HG02571 (cell line): Measurements from ENCODE around the gene DNAH6.

Experiments used
- ATAC-seq: cut with Tn5 transposase; IDR thresholded peaks from one replicate; pipeline ENCODE4 v1.9.1; 2021; ENCODE audit warnings: mild to moderate bottlenecking, moderate library complexity; ENCODE audit not compliant: unreplicated experiment

The DNAH6 gene

DNA sequence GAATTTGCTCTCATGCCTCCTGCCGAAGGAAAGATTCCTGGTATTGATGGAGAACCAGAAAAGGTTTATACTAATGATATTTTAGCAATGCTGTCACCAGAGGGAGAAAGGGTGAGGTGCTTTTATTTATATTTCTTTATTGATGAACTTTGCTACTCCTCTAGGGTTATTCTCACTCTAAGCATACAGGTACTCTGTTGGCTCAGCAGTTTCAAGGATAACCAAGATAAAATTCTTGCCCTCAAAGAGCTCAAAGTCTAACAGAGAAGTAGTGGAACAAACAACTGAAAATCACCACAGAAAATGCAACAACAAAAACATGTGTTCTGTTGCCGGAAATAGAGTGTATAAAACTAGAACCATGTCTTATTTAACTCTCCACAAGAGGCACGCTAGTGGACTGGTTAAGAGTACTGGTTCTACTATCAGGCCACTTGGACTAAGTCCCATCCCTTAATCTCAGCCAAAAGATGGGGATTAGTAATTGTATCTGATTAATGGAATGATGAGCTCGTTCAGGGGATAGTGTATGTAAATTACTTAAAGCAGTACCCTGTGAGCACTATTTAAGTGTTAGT, 103.6 kb downstream of the DNAH6 start:
- no peak for ATAC-seq

DNA sequence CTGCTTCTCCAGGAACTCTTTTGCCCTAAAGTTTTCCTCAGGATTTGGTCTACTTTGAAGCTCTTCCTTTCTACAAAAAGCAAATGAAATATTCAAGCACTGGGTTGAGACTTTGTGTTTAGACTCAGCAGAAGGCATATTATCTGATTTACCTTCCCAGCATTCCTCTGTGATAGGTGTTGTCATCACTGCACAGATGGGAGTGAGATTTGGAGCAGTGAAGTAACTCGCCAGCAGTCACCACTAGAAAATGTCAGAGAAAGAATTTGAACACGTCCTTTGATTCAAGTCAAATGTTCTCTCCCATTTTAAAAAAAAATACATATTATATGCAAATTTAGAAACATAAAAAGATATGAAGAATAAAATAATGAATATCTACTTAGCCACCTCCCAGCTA, 112.2 kb downstream of the DNAH6 start:
- no peak for ATAC-seq

DNA sequence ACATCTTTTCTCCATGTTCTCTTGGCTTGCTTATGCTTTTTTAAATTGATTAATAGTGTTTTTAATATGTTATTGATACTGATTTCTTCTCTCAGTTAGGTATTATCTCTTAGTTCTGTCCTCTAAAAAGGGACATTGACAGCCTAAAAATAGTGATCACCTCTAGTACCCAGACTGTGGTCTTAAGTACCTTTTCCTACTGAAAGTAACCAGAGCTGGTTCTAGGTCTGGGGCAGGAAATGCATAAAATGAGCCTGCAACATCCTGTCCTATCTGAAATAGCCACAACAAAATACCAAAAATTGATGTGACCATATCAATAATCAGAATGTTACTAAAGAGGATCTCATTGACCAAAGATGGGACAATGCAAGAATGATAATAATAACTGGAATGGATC, 113.3 kb downstream of the DNAH6 start:
- no peak for ATAC-seq

DNA sequence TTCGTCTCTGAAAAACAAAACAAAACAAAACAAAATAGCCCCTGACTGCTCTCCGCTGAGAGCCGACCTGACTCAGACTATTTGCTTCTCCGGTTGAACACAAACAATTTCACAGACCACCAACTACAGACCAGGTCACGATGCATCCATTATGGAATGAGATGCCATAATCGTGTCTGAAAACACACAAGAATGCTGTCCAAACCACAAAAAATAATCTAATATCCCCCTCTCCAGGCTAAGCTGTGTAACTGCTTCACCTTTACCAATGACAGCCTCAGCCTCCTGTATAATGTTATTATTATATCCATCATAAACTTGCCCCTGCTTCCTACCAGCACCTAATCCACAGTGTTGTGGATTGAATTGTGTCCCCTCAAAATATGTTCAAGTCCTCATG, 114.7 kb downstream of the DNAH6 start:
- ATAC-seq = no peak

DNA sequence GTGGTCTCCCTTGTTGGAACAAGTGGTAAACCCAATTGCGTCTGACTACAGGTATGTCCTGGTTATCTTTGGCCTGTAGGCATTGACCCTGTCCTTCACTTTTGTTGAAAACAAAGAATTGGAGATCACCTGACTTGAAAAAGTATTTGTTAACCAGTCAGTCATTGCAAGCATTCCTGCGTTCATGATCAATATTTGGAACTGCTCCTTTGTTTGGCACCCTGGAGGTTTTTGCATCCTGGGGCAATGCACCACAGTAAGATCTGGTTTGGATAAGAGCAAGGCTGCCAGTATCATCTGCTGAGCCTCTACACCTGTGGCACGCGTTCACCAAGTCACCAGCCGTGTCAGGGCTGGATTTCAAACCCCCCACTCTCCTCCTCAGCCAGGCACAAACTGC, 115.7 kb downstream of the DNAH6 start:
- ATAC-seq = no peak

DNA sequence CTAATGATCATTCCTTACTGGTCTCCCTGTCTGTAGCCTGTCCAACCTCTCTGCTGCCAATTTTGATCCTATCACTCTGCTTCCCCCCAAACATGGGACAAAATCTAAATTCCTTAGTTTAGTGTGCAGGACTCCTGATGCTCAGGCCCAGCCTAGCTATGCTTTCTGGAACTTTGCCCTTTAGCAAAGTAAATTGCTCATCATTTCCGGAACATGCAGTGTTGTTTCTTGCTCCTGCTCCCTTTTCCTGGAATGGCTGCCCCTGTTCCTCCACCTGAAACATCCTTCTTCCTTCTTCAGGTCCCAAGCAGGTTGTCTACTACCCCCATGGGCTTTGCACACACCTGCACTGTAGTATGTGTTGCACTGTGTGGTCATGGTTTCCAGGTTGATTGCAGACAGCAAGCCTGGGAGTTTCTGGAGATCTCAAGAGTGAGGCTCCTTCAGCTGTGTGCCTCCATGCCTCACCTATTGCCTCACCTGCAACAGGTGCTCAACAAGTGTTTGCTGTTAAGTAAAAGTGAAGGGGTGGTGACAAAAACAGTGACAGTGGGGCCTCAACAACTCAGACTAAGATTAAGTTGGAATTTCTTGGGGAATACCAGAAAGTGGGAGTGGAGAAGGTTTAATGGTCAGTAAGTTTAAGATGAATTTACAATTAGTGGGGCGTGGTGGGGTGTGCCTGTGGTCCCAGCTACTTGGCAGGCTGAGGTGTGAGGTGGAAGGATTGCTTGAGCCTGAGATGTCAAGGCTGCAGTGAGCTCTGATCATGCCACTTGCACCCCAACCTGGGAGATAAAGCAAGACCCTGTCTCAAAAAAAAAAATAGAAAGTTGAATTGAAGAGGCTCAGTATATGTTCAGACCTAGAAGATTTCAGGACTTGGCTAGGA, 120.0 kb downstream of the DNAH6 start:
- ATAC-seq = no peak

DNA sequence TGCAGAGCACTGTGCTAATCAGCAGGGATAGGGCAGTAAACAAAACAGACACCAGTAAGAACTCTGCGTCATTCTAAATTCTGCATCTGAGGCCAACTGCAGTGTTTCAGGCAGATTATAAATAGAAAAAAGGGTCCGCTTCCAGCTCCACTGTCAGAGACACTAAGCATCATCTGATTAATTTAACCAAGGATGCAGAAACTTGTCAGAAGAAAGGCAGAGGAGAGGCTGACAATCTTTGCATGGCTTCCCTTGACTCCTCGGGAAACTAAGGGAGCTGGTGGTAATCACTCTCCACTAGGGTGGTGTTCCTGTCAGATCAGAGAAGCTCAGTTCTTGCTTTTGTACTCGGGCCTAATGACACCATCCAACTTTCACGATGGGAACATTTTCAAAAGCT, 123.5 kb downstream of the DNAH6 start:
- no peak for ATAC-seq

DNA sequence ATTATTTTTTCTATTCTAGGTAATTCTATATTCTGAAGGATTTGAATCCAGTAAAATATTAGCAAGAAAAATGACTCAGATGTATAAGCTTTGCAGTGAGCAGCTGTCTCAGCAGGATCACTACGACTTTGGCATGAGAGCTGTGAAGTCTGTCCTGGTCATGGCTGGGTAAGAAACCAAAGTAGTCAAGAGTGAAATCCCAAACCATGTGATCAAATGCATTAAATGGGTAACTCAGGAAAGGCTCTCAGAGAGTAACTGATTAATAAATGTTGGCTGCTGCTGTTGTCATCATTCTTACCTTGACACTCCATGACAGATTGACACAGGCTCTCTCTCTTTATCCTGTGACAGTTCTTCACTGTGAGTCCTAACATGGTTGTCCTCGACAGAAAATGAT, 124.1 kb downstream of the DNAH6 start:
- no peak for ATAC-seq

DNA sequence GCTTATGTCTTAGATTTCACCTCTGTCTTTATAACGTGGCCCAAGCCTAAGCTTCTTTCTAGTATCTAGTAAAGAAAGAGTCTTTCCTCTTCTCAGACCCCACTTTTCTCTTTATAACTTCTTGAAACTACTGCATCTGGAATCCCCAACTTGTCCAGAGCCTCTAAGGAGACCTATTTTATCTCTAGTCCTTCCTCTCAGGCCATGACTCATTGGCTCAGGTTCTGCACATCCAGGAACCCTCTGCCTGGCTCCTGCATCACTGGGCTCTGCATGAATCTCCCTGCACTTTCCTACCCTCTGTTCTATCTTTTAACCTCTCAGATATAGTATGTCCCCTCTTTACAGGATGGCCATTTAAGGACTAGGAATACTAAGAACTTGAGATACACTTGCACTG, 124.7 kb downstream of the DNAH6 start:
- ATAC-seq = no peak

DNA sequence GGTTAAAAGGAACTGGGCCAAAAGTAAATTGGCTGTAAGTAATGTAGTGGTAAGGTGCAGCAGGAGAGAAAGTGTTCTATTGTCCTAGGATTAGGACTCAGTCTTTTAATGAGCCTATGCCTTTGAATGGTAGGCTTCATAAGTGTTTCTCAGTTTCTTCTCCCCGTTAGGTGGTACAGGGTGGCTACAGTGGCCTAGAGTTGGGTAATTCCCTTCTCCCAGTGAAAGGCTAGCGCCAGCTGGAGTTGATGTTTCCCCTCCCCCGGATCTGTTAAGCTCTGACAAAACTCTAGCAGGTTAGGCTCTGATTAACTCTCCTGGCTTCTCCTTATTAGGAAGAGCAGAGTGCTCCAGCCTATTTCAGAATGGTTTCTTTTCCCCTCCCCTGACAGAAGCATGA, 127.7 kb downstream of the DNAH6 start:
- no peak for ATAC-seq

DNA sequence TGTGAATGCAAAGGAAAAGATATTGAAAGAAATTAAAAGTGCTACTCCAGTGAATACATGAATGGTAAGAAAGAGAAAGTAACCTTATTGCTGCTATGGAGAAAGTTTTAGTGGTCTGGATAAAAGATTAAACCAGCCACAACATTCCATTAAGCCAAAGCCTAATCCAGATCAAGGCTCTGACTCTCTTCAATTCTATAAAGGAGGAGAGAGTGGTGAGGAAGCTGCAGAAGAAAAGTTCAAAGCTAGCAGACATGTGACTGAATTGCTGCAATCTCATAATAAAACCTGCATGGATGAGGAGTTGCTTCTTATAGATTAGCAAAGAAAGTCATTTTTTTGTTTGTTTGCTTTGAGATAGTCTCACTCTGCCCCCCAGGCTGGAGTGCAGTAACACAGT, 130.2 kb downstream of the DNAH6 start:
- ATAC-seq = no peak

DNA sequence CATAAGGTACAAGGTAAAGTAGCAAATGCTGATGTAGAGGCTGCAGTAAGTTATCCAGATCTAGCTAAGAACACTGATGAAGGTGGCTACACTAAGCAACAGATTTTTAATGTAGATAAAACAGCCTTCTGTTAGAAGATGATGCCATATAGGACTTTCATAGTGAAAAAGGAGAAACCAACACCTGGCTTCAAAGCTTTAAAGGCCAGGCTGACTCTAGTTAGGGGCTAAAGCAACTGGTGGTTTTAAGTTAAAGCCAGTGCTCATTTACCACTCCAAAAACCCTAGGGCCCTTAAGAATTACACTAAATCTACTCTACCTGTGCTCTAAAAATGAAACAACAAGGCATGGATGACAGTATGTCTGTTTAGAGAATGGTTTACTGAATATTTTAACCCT, 131.0 kb downstream of the DNAH6 start:
- no peak for ATAC-seq

DNA sequence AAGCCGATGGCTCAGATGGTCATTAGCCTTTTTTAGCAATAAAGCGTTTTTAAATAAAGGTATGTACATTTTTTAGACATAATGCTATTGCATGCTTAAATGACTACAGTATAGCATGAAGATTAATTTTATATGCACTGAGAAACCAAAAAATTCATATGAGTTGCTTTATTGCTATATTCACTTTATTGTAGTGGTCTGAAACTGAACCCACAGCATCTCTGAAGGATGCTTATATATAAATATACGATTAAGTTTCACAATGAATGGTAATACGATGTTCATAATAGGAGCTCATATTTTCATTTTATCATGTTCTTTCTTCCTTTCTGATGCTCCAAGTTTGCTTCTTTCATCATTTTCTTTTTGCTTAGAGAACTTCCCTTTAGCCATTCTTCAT, 132.8 kb downstream of the DNAH6 start:
- no peak for ATAC-seq

DNA sequence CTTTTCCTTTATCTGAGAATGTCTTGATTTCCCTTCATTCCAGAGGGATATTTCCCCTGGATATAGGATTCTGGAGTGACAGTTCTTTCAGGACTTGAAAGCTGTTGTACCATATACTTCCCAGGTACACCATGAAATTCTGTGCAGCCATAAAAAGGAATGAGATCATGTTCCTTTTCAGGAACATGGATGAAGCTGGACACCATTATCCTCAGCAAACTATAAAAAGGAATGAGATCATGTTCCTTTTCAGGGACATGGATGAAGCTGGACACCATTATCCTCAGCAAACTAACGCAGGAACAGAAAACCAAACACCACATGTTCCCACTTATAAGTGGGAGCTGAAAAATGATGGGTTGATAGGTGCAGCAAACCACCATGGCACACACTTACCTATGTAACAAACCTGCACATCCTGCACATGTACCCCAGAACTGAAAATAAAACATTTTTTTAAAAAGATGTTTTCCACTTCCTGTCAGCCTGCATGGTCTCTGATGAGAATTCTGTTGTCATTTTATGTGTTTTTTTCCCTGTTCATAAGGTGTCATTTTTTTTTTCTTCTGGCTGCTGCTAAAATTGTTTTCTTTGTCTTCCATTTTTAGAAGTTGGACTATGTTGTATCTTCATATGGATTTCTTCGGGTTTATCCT, 133.3 kb downstream of the DNAH6 start:
- ATAC-seq = no peak

DNA sequence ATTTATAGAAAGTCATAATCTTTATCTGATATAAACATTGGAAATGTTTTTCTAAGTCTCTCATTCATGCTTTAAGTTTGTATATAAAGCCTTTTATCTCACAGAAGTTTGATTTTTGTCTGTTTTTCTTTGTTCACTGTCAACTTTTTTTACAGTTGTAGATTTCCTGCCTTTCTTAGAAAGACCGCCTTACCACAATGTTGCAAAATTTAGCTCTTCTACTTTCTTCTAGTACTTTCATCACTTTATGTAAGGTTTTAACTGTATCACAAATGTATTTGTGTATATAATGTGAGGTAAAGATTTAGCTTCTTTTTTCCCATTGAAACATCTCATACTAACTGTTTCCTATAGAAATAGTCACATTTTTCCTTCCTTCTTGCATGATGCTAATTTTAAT, 136.1 kb downstream of the DNAH6 start:
- ATAC-seq = no peak

DNA sequence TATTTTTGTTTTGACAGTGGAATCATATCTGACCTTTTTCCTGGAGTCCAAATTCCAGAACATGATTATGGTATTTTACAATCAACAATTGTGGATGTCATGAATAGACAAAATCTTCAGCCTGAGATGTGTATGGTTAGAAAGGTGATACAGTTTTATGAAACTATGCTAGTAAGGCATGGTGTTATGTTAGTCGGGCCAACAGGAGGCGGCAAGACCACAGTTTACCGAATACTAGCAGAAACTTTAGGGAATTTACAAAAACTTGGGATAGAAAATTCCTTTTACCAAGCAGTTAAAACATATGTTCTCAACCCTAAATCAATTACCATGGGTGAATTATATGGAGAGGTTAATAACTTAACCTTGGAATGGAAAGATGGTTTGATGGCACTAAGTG, 137.0 kb downstream of the DNAH6 start:
- no peak for ATAC-seq

DNA sequence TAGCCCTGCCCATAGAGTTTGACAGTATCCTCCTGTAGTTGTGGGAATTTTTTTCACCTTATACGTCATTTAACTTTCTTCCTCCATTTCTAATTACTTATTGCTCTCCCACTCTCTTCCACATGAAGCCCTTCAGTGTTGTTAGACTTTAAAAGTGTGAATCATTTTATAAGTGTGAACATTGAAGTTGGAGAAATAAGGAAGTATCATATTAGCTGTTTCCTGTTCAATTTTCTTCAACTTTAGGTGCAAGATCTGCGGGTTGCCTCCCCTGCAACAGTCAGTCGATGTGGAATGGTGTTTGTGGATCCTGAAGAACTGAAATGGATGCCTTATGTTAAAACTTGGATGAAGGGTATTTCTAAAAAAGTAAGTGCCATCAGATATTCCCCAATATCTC, 138.1 kb downstream of the DNAH6 start:
- no peak for ATAC-seq

DNA sequence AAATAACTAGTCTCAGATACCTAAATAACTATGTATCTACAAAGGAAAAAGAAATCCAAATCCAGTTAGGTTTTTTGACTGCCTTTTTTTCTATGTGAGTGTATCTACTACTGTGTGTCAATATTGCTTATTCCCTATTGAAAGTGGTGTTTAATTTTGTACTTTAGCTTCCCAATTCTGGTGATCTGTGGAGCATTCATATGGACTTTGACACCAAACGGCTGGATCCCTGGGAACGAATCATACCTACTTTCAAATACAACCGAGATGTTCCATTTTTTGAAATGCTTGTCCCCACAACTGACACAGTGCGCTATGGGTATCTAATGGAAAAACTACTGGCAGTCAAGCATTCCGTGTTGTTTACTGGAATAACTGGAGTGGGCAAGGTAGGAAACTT, 152.8 kb downstream of the DNAH6 start:
- ATAC-seq = no peak

DNA sequence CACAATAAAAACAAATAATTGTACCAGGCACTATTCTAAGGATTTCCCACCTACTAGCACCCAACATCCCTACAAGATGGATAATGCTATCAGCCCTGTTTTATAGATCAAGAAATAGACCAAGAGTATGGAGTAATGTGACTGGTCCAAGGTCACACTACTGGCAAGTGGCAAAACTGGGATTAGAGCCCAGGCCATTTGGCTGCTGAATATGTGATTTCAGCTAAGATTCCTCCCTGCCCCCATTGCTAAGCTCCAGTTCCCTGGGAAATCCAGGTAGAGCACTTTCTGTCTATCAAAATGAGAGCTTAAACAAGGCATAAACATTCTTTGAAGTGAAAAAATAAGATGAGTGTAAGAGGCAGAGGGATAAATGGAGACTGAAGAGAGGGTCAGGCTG, 157.8 kb downstream of the DNAH6 start:
- ATAC-seq = no peak

DNA sequence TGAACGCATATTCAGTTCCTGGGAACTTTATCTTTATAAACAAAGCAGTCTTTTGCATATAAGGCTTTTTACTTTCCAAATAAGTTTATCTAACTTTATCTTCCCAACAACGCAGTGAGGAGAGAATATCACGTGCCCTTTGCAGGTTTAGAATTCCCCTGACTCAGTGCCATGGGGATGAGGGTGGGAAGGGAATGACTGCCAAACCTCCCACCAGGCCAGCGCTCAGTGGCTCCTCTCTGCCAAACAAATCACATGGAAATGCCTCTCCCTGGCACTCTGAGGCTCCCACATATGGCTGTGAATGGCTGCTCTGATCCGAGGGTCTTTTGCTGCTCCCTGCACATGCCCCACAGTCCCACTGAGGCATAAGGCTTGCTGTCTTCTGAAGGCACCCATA, 158.3 kb downstream of the DNAH6 start:
- ATAC-seq = no peak

DNA sequence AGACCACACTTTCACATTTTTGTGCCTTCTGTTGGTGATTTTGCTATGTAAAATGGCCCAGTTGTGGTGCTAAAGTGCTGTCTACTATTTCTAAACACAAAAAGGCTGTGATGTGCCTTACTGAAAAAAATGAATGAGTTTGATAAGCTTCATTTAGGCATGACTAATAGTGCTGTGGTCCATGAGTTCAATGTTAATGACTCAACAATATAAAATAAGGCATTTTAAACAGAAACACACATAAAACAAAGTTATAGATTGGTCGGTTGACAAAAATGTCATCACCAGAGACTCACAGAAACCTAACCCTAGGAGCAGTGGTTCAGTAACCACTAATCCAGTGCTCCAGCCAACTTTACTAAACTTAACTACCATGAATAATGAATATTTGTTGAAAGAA, 160.0 kb downstream of the DNAH6 start:
- no peak for ATAC-seq

DNA sequence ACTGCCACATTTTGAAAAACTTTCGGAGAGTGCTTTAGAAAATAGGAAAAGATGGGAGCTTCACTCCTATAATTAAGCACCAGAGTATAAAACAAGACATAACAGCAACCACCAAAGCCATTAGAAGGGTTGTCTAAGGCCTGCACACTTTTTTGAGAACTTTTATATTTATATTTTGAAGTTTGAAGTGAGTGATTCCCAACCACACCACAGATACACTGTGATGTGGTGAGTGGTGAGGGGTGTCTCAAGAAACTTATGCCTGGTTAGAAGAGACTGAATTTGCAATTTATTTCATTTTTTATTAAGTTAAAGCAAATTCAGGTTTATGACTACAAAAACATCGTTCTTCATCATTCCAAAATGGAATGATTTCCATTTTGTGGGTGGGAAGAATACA, 161.9 kb downstream of the DNAH6 start:
- ATAC-seq = no peak
